Frontal cortex (tissue), 4 donors: ENCODE results near the gene CREB3L2. TPM values are rescaled to one million over a fixed set of nuclear protein-coding genes. Genes with fewer than 3 reads are reported as not detected.

Experiments used
- DNase-seq, 2 donors: peaks; one replicate each; pipeline ENCODE4 v3.0.0; 2012; ENCODE audit warnings: low spot score in 2 of 2
- FAIRE-seq: peaks from 2 replicates; lab custom pipeline; 2012; peaks lifted over from hg19 to GRCh38; lab: Jason Lieb, UNC
- total RNA-seq: library from RNA; depleted of rRNA; stranded (reverse); fragments of >200 nt; gene quantifications from one replicate; pipeline ENCODE4 v1.2.3, GENCODE V29; 2014
- donor health status: control.
- donor health status: control.
- donor health status: control.

Gene CREB3L2
- total RNA-seq, 1 donor from 2014 or later: 0.82 TPM

GRCh38 chr7:137956591-137956990 lies 45.3 kb downstream of the CREB3L2 start:
- FAIRE-seq: no peak

GRCh38 chr7:137956183-137956582 lies 45.7 kb downstream of the CREB3L2 start:
- no peak for FAIRE-seq

More at GRCh38 chr7:137956591-137956990, 45.3 kb downstream of the CREB3L2 start:
- no peak for DNase-seq

GRCh38 chr7:137954614-137955013 lies 47.3 kb downstream of the CREB3L2 start:
- no peak for FAIRE-seq
- no peak for DNase-seq

More at GRCh38 chr7:137956183-137956582, 45.7 kb downstream of the CREB3L2 start:
- no peak for DNase-seq

GRCh38 chr7:137953665-137954470 lies 48.0 kb downstream of the CREB3L2 start:
- FAIRE-seq (no peak), DNase-seq (no peak)

- FAIRE-seq: no peak
- no peak for DNase-seq
Measured at GRCh38 chr7:137953043-137953664, 48.7 kb downstream of the CREB3L2 start.

- no peak for DNase-seq
- FAIRE-seq: no peak
Measured at GRCh38 chr7:137952426-137952805, 49.5 kb downstream of the CREB3L2 start.

GRCh38 chr7:137951700-137952425 lies 50.0 kb downstream of the CREB3L2 start:
- FAIRE-seq (no peak), DNase-seq (no peak)

GRCh38 chr7:137950967-137951366 lies 50.9 kb downstream of the CREB3L2 start:
- no peak for FAIRE-seq
- DNase-seq: no peak

- DNase-seq (no peak), FAIRE-seq (no peak)
Measured at GRCh38 chr7:137950263-137950621, 51.6 kb downstream of the CREB3L2 start.

GRCh38 chr7:137949416-137950262 lies 52.2 kb downstream of the CREB3L2 start:
- DNase-seq: no peak
- no peak for FAIRE-seq

- FAIRE-seq (no peak), DNase-seq (no peak)
Measured at GRCh38 chr7:137948845-137949330, 53.0 kb downstream of the CREB3L2 start.

GRCh38 chr7:137948083-137948844 lies 53.6 kb downstream of the CREB3L2 start:
- FAIRE-seq (no peak), DNase-seq (no peak)

- DNase-seq: no peak
Measured at GRCh38 chr7:137947046-137947445, 54.8 kb downstream of the CREB3L2 start.

GRCh38 chr7:137946011-137946410 lies 55.9 kb downstream of the CREB3L2 start:
- no peak for FAIRE-seq
- no peak for DNase-seq

More at GRCh38 chr7:137947046-137947445, 54.8 kb downstream of the CREB3L2 start:
- FAIRE-seq: no peak

- DNase-seq (no peak), FAIRE-seq (no peak)
Measured at GRCh38 chr7:137944168-137944567, 57.7 kb downstream of the CREB3L2 start.

GRCh38 chr7:137943132-137943551 lies 58.7 kb downstream of the CREB3L2 start:
- no peak for FAIRE-seq
- DNase-seq: no peak

- FAIRE-seq: no peak
- no peak for DNase-seq
Measured at GRCh38 chr7:137942484-137943115, 59.3 kb downstream of the CREB3L2 start.
